ENCODE measurements around the gene SORCS2.

SORCS2 gene

GRCh38 chr4:7298619-7299009 lies 106.3 kb downstream of the SORCS2 start:
- no peaks in the 10 kb centered on the region for H3K4me1 ChIP-seq (ENCODE audit: control extremely low read depth in 1 of 4, control insufficient read depth in 4 of 4, insufficient read depth in 4 of 4, low read length in 3 of 4)
- ChIA-PET POLR2A (no interaction called here), CTCF (interaction anchor here (0.6 to 1.1 kb wide), 2 partner anchors 9 to 246 kb away, joined by 3 to 4 read pairs; no protein-coding TSS in a partner anchor)
- 57% methylated on average over 12 of the region's 13 CpGs for WGBS (ENCODE audit: insufficient coverage)
- peaks cover 0 to 60% (median 8%) of the 10 kb centered on the region in 5 experiments for H3K27me3 ChIP-seq (replicated peaks in 2 of 5; ENCODE audit: control insufficient read depth in 4 of 5, insufficient read depth in 5 of 5, low read length in 4 of 5)
- DNase-seq, result no peak
- no peak overlapping the region for H3K4me3 ChIP-seq (ENCODE audit: control insufficient read depth in 1 of 7, extremely low read depth in 1 of 7, insufficient read depth in 4 of 7, low read depth in 2 of 7, low read length in 6 of 7)
- H3K27ac ChIP-seq (ENCODE audit: insufficient read depth in 1 of 2, low read depth in 1 of 2, low read length in 2 of 2, poor library complexity in 1 of 2, severe bottlenecking in 2 of 2), result no peak overlapping the region
- no peaks in the 10 kb centered on the region for H3K36me3 ChIP-seq (ENCODE audit: control insufficient read depth in 4 of 4, insufficient read depth in 4 of 4, low read length in 3 of 4)
- no peaks in the 10 kb centered on the region for H3K9me3 ChIP-seq (ENCODE audit: control extremely low read depth in 1 of 5, control insufficient read depth in 4 of 5, insufficient read depth in 2 of 5, low read depth in 1 of 5, low read length in 4 of 5)

- no peak for DNase-seq
- no peaks in the 10 kb centered on the region for H3K9me3 ChIP-seq (ENCODE audit: control extremely low read depth in 1 of 5, control insufficient read depth in 4 of 5, insufficient read depth in 2 of 5, low read depth in 1 of 5, low read length in 4 of 5)
- POLR2A ChIA-PET, result no interaction called here
- no peaks in the 10 kb centered on the region for H3K4me1 ChIP-seq (ENCODE audit: control extremely low read depth in 1 of 4, control insufficient read depth in 4 of 4, insufficient read depth in 4 of 4, low read length in 3 of 4)
- no peak overlapping the region for H3K4me3 ChIP-seq (ENCODE audit: control insufficient read depth in 1 of 7, extremely low read depth in 1 of 7, insufficient read depth in 4 of 7, low read depth in 2 of 7, low read length in 6 of 7)
- H3K27me3 ChIP-seq (replicated peaks in 2 of 5; ENCODE audit: control insufficient read depth in 4 of 5, insufficient read depth in 5 of 5, low read length in 4 of 5), result peaks cover 0 to 65% (median 8%) of the 10 kb centered on the region in 5 experiments
- H3K36me3 ChIP-seq (ENCODE audit: control insufficient read depth in 4 of 4, insufficient read depth in 4 of 4, low read length in 3 of 4), result no peaks in the 10 kb centered on the region
- WGBS (ENCODE audit: insufficient coverage), result 50% methylated on average over 27 of the region's 30 CpGs
- CTCF ChIA-PET, result interaction anchor here (0.6 to 1.1 kb wide), 2 partner anchors 9 to 246 kb away, joined by 3 to 4 read pairs; no protein-coding TSS in a partner anchor
- H3K27ac ChIP-seq (ENCODE audit: insufficient read depth in 1 of 2, low read depth in 1 of 2, low read length in 2 of 2, poor library complexity in 1 of 2, severe bottlenecking in 2 of 2), result no peak overlapping the region
Observed at GRCh38 chr4:7299010-7299907, 106.9 kb downstream of the SORCS2 start.

GRCh38 chr4:7299908-7300710 lies 107.8 kb downstream of the SORCS2 start:
- 87% methylated on average over 26 of the region's 26 CpGs for WGBS (ENCODE audit: insufficient coverage)
- no peak for DNase-seq
- Histone ChIP-seq H3K27ac (ENCODE audit: insufficient read depth in 1 of 2, low read depth in 1 of 2, low read length in 2 of 2, poor library complexity in 1 of 2, severe bottlenecking in 2 of 2) (no peak overlapping the region), H3K9me3 (ENCODE audit: control extremely low read depth in 1 of 5, control insufficient read depth in 4 of 5, insufficient read depth in 2 of 5, low read depth in 1 of 5, low read length in 4 of 5) (no peaks in the 10 kb centered on the region), H3K36me3 (ENCODE audit: control insufficient read depth in 4 of 4, insufficient read depth in 4 of 4, low read length in 3 of 4) (no peaks in the 10 kb centered on the region), H3K27me3 (replicated peaks in 2 of 5; ENCODE audit: control insufficient read depth in 4 of 5, insufficient read depth in 5 of 5, low read length in 4 of 5) (peaks cover 0 to 70% (median 8%) of the 10 kb centered on the region in 5 experiments), H3K4me3 (ENCODE audit: control insufficient read depth in 1 of 7, extremely low read depth in 1 of 7, insufficient read depth in 4 of 7, low read depth in 2 of 7, low read length in 6 of 7) (no peak overlapping the region), H3K4me1 (ENCODE audit: control extremely low read depth in 1 of 4, control insufficient read depth in 4 of 4, insufficient read depth in 4 of 4, low read length in 3 of 4) (no peaks in the 10 kb centered on the region)
- ChIA-PET POLR2A (no interaction called here), CTCF (no interaction called here)

GRCh38 chr4:7300711-7301095 lies 108.4 kb downstream of the SORCS2 start:
- WGBS (ENCODE audit: insufficient coverage), result 88% methylated on average over 8 of the region's 8 CpGs
- Histone ChIP-seq H3K4me3 (ENCODE audit: control insufficient read depth in 1 of 7, extremely low read depth in 1 of 7, insufficient read depth in 4 of 7, low read depth in 2 of 7, low read length in 6 of 7) (no peak overlapping the region), H3K27ac (ENCODE audit: insufficient read depth in 1 of 2, low read depth in 1 of 2, low read length in 2 of 2, poor library complexity in 1 of 2, severe bottlenecking in 2 of 2) (no peak overlapping the region), H3K27me3 (replicated peaks in 2 of 5; ENCODE audit: control insufficient read depth in 4 of 5, insufficient read depth in 5 of 5, low read length in 4 of 5) (peaks cover 0 to 72% (median 8%) of the 10 kb centered on the region in 5 experiments), H3K9me3 (ENCODE audit: control extremely low read depth in 1 of 5, control insufficient read depth in 4 of 5, insufficient read depth in 2 of 5, low read depth in 1 of 5, low read length in 4 of 5) (no peaks in the 10 kb centered on the region), H3K36me3 (ENCODE audit: control insufficient read depth in 4 of 4, insufficient read depth in 4 of 4, low read length in 3 of 4) (no peaks in the 10 kb centered on the region), H3K4me1 (ENCODE audit: control extremely low read depth in 1 of 4, control insufficient read depth in 4 of 4, insufficient read depth in 4 of 4, low read length in 3 of 4) (no peaks in the 10 kb centered on the region)
- ChIA-PET POLR2A (no interaction called here), CTCF (interaction anchor here (0.6 kb wide), 1 partner anchor 848 kb away, joined by 4 read pairs; no protein-coding TSS in a partner anchor)
- DNase-seq, result no peak

GRCh38 chr4:7301126-7301785 lies 108.9 kb downstream of the SORCS2 start:
- ChIA-PET POLR2A (no interaction called here), CTCF (interaction anchor here (0.6 kb wide), 1 partner anchor 848 kb away, joined by 4 read pairs; no protein-coding TSS in a partner anchor)
- Histone ChIP-seq H3K27ac (ENCODE audit: insufficient read depth in 1 of 2, low read depth in 1 of 2, low read length in 2 of 2, poor library complexity in 1 of 2, severe bottlenecking in 2 of 2) (no peak overlapping the region), H3K4me1 (ENCODE audit: control extremely low read depth in 1 of 4, control insufficient read depth in 4 of 4, insufficient read depth in 4 of 4, low read length in 3 of 4) (no peaks in the 10 kb centered on the region), H3K27me3 (replicated peaks in 2 of 5; ENCODE audit: control insufficient read depth in 4 of 5, insufficient read depth in 5 of 5, low read length in 4 of 5) (peaks cover 0 to 75% (median 8%) of the 10 kb centered on the region in 5 experiments), H3K9me3 (ENCODE audit: control extremely low read depth in 1 of 5, control insufficient read depth in 4 of 5, insufficient read depth in 2 of 5, low read depth in 1 of 5, low read length in 4 of 5) (no peaks in the 10 kb centered on the region), H3K4me3 (ENCODE audit: control insufficient read depth in 1 of 7, extremely low read depth in 1 of 7, insufficient read depth in 4 of 7, low read depth in 2 of 7, low read length in 6 of 7) (no peak overlapping the region), H3K36me3 (ENCODE audit: control insufficient read depth in 4 of 4, insufficient read depth in 4 of 4, low read length in 3 of 4) (no peaks in the 10 kb centered on the region)
- WGBS (ENCODE audit: insufficient coverage), result 76% methylated on average over 17 of the region's 17 CpGs
- DNase-seq, result no peak

GRCh38 chr4:7301846-7302630 lies 109.7 kb downstream of the SORCS2 start:
- no peaks in the 10 kb centered on the region for H3K4me1 ChIP-seq (ENCODE audit: control extremely low read depth in 1 of 4, control insufficient read depth in 4 of 4, insufficient read depth in 4 of 4, low read length in 3 of 4)

More at GRCh38 chr4:7301846-7302630, 109.7 kb downstream of the SORCS2 start:
- Histone ChIP-seq H3K9me3 (ENCODE audit: control extremely low read depth in 1 of 5, control insufficient read depth in 4 of 5, insufficient read depth in 2 of 5, low read depth in 1 of 5, low read length in 4 of 5) (no peaks in the 10 kb centered on the region), H3K27me3 (replicated peaks in 2 of 5; ENCODE audit: control insufficient read depth in 4 of 5, insufficient read depth in 5 of 5, low read length in 4 of 5) (peaks cover 0 to 81% (median 8%) of the 10 kb centered on the region in 5 experiments), H3K4me3 (ENCODE audit: control insufficient read depth in 1 of 7, extremely low read depth in 1 of 7, insufficient read depth in 4 of 7, low read depth in 2 of 7, low read length in 6 of 7) (no peak overlapping the region), H3K27ac (ENCODE audit: insufficient read depth in 1 of 2, low read depth in 1 of 2, low read length in 2 of 2, poor library complexity in 1 of 2, severe bottlenecking in 2 of 2) (no peak overlapping the region), H3K36me3 (ENCODE audit: control insufficient read depth in 4 of 4, insufficient read depth in 4 of 4, low read length in 3 of 4) (no peaks in the 10 kb centered on the region)
- ChIA-PET POLR2A (interaction anchor here (0.5 kb wide), 1 partner anchor 628 kb away, joined by 4 read pairs; a partner anchor contains a TSS), CTCF (no interaction called here)
- no peak for DNase-seq
- WGBS (ENCODE audit: insufficient coverage), result 92% methylated on average over 19 of the region's 20 CpGs

Measured in common myeloid progenitor, CD34-positive (primary cell).